ENCODE data around the gene KCND2.
"Not testable (repeated sequence)": the region's sequence is repeated elsewhere in the genome, so short reads cannot be mapped to it uniquely, and the experiment has no call there.

The KCND2 gene

DNA sequence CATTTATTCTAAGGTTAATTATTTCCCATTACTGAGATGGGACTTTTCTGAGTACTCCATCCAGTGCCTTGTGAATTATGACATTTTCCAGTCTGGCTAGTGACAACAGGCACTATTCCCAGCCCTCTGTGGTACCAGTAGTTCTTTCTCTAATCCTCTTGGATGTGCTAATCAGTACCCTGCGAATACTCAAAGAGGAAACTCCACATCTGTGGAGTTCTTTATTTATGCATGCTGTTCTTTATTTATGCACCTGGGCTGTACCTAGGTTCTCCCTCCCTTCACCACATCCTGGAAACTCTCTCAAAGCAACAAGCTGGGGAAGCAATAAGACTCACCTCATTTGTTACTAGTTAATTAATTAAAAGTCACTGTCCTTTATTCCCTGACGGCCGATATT is 501.5 kb downstream of the KCND2 start:
- DNase-seq: no peak

DNA sequence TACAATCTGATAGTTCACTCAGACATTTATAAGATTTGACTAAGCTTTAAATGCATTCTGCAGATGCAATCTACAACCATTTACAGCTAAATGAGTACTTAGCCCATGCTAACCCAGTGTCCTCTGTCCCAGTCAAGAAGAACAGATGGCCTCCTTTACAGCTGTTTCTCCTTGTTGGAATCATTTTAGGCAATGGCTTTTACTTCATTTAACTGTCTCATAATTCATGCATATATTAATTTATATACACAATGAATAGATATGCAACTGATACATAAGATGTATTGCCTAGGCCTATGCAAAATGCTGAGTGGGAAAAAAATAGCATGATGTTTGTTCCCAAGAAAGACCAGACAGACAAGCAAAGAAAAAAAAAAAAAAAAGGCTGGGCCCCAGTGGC is 502.8 kb downstream of the KCND2 start:
- DNase-seq: no peak

DNA sequence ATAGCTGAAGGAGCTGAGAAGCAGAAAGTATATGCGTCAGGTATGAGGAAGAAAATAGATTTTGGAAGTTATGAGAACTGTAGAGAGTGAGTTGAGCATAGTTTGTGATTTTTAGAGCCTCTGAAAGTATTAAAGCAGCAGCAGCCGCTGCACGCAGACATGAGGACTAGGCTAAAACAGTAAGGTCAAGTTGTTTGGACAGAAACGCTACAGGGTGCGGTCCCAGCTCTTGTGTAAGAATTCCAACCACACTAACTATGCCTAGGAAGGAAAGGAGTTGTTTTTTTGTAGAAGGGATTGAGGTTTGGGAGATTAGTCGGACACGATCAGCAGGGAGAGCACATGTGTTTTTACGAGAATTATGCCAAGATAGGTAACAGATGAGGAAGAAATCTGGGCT is 506.1 kb downstream of the KCND2 start:
- not testable (repeated sequence) for DNase-seq

DNA sequence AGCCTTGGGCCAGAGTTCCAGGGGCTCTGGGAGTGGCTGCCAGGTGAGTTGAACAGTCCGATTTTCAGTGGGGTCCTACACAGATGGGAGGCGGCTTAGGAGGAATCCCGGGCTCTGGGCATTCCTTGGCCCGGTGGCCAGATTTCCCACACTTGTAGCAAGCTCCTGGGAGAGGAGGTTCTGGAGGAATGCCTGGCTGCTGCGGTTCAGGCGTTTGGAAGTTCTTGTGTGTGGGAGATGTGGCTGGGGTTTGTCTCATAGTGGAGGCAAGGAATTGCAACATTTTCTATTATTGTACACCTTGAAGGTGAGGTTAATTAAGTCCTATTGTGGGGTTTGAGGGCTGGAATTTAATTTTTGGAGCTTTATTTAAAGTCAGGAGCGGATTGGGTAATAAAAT is 507.5 kb downstream of the KCND2 start:
- not testable (repeated sequence) for DNase-seq

DNA sequence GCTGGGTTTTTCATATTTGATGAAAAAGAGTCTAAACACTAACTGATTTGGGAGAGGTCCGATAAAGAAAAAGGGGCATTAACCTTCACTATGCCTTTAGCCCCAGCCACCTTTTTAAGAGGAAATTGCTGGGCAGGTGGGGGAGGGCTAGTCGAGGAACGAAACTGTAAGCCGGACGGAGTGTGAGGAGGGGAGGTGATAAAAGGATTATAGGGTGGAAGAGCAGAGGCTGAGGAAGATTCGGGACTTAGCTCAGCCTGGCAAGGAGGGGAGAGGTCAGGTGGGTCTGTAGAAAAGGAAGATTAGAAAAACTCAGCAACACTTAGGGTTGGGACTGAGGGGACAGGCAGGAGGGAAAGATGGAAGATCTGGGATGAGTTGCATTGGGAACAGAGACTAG is 508.0 kb downstream of the KCND2 start:
- DNase-seq: no peak

DNA sequence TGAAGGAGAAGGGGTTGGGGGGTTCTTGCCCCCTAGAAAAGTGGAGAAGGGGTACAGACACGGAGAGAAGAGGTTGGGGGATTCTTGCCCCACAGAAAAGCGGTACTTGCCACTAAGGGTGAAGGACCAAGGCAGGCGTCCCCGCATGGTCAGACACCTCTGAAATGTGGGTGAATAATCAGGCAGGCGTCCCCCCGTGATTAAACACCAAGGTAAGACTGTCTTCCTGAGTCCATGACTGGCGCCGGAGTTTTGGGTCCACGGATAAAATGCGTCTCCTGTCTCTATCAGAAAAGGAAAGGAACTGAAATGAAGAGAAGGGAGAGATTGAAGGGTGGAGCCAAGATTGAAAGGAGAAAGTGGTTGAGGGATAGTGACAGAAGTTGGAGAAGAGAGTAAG is 508.9 kb downstream of the KCND2 start:
- not testable (repeated sequence) for DNase-seq

DNA sequence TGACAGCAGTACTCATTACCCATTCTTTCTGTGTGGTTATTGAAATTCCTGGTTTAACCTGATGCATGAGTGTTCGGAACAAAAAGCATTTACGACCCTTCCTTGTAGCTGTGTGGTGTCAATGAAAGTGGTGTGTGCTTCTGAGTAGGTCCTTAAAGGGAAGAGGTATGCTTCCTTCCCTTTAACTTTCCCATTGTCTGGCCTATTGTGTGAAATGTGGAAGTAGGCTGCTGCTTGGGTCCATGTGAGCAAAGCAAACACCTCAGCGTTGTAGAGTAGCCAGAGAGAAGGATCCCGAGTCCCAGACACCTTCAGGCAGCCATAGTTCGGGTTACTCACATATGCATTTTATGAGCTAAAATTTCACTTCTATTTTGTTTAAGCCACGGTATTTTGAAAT is 510.3 kb downstream of the KCND2 start:
- DNase-seq: no peak

DNA sequence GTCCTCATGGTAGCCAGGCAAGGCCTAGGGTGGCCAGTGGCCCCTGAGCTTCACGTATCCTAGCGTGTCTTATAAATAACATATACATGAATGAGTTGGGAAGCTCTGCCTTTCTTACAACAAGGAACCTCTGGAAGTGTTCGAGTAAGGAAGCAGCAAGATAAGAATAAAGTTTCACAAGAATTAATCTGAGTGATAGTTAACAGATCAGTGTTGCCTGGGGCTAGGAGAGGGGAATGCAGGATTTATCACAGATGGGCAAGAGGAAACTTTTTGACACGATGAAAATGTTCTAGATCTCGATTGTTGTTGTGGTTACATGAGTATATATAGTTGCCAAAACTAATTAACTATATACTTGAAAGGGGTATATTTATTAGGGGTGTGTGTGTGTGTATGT is 510.7 kb downstream of the KCND2 start:
- DNase-seq: no peak

DNA sequence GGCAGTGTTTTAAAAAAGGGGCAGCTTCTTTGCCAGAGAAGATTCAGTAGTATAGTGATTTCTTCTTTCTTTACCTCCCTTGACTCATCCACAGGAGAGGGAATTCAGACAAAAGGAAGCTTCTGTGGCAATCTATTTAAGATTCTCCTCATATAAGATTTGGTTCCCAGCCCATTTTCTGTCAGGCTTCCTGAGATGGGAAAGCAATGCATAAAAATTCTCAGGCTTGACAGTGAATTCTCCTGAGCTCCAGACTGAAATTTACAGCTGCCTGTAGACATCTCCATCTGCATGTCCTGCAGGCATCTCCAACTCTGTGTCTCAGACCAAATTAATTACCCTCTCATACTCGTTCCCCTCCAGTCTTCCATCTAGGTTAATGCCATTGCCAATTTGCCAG is 512.1 kb downstream of the KCND2 start:
- DNase-seq: no peak

DNA sequence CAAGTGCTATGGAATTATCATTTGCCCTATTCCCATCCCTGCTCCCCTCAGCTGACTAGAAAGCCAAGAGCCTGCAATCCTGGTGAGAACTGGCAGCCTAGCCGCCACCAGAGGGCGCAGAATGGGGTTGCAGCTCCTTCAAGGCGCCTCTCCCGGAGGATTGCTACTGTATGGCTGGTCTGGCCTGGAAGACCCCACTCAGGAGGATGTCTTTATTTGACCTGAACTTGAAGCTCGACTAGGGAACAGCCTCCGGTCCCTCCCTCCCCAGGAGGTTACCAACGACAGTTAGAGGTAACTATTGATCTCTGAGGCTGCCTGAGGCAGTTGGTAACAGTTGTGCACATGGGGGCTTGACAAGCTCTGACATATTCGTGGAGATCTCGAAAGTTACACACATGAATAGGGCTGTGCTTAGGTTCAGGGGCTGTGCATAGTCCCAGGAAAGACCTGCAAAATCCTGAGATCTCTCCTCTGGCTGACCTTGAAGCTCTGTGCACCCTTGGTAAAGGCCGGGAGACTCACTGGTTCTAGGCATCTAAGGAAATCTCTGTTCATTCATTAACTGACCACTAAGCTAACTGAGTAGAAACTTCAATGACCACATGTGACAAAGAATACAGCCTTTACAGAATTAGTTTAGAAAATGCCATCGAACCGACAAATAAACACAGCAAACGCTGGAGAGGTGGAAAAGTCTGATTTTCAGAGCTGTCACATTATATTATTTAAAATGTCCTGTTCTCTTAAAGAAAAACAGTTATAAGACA is 519.3 kb downstream of the KCND2 start:
- peak; percentile 66 for DNase-seq

DNA sequence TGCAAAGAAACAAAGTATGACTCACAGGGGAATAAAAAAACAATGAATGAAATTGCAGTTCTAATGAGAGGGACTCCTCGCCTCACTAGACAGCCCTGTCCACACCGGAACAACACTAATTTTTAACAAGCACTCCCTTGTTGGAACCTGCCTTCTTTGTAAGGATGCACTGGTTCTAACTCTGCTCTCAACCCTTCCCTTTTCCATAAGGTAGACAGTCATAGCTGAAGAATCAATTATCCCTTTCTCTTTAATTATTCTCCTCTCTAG is 519.8 kb downstream of the KCND2 start:
- DNase-seq: no peak

DNA sequence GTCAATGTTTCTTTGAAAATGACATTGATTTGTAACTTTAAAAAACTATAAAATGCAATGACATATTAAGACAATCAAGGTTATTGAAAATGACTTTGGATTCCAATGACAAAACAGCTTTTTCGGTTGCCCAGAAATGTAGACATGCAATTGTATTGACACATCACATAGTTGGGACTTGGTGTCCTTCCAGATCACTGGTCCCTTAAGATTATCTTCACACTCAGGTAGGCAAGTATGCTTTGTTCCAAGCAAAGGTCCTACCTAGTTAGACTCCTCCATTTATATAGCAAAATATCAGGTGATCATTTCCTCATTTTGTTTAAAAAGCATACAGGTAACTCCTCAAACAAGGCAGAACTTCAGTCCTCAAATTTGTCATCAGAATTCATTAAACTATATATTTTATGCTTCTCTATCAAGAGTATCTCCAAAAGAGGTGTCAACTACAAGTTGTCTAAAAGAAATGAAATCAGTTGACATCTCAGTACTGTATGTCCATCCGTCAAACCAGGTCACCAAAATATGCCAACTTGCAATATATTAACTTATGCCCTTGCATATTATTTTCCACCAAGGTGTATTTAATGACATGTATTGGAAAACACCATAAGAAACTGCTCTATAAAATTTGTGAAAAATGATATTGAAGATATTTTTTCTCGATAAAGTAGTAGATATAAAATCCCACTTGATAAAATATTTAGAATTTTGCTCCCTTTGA is 520.4 kb downstream of the KCND2 start:
- DNase-seq: no peak

DNA sequence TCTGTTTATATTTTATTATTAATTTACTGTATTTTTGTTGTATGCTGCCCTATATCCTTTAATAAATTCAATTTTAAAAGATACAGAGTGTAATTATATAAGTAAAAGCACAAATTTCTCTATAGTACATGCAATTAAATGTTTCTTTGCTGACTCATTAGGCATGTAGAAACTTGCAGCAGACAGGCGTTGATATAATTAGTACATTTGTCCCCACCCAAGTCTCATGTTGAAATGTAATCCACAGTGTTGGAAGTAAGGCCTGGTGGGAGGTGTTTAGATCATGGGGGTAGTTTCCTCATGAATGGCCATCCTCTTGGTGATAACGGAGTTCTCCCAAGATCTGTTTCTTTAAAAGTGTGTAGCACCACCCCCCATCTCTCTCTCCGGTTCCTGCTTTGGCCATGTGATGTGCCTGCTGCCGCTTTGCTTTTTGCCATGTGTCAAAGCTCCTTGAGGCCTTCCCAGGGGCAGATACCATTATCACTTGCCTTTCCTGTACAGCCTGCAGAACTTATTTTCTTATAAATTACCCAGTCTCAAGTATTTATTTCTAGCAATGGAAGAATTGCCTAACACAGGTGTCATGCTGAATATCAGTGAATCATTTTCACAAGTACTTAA is 521.2 kb downstream of the KCND2 start:
- DNase-seq: peak; percentile 1

DNA sequence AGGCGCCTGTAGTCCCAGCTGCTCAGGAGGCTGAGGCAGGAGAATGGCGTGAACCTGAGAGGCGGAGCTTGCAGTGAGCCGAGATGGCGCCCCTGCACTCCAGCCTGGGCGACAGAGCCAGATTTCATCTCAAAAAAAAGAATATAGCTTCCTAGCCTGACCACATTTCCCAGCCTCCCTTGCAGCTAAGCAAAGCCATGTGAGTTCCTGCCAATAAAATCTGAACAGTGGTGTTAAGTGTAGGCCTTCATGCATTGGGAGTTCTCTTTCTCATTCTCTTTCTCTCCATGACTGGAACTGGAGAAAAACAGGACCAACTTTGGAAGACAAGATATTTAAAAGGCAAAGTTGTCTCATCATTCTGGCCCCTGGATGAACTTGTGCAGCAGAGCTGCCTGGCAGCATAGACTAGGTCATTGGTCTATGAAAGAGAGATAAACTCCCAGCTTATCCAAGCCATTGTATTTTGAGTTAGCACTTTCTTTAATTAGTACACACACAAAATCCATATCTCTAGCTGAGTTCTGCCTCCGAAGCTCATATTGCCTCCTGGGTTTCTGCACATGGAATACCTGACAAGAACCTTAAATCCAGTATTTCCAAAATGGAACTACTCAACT is 524.2 kb downstream of the KCND2 start:
- no peak for DNase-seq

DNA sequence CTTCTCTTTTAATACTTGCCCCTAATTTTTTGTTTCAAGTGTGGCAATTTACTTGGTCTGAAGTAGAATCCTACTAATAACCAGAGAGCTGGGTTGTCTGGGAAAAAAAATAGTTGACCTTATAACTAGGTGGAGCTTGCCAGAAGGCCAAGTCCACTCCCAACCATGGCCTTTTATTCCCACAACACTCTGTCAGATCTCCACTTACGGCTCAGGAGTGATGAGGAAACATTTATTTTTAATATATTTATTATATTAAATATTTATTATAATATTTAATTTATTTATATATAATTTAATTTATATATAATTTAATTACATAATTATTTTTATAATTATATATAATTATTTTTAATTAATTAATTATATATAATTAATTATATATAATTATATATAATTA is 526.2 kb downstream of the KCND2 start:
- no peak for DNase-seq

Data from fibroblast of skin of right biceps (primary cell).